Urothelium cell line (cell line): ENCODE data around the gene RASA3.
A peak's percentile ranks its signal among the peaks of the same experiment; 100 is the strongest.
"Not testable (repeated sequence)": the region's sequence is repeated elsewhere in the genome, so short reads cannot be mapped to it uniquely, and the experiment has no call there.

Experiments
- DNase-seq: peaks from one replicate; pipeline ENCODE4 v3.0.0; 2011; ENCODE audit warnings: low spot score, mixed read lengths
- FAIRE-seq: peaks from 2 replicates; lab custom pipeline; 2011; peaks lifted over from hg19 to GRCh38; lab: Jason Lieb, UNC

RASA3 gene

DNA sequence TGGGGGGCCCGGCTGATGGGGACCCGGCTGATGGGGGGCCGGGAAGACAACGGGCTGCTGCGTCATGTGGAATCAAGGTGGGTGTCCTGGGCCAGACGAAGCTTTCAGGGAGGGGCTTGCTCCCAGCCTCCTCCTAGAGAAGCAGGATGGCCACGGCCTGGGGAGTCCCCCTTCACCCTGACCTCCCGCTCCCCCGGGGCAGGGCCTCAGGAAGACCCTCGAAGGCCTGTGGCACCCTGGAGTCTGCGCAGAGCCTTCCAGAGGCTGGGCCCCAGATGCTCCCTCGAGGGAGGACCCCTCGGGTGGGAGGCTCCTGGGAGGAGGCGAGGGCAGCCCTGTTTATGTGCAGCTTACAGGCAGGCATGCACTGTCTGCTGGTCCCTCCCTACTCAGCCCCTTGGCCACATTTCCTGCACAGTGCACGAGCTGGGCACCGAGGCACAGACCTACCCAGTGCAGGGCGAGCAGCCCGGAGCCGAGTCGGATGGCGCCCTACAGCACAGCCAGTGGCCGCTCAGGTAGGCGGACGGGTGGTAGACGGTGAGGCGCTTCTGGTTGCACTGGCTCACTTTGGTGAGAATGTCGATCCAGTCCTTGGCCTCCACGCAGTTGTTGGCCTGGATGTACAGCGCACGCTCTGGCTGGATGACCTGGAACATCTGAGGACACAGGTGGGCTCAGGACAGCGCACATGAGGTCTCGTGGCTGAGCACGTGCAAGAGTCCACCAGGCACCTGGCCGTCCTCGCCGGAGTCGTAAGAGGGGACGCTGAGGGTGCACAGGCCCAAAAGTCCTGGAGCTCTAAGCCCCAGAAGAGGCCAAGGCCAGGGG lies 136.1 kb downstream of the RASA3 start:
- DNase-seq (no peak), FAIRE-seq (no peak)

DNA sequence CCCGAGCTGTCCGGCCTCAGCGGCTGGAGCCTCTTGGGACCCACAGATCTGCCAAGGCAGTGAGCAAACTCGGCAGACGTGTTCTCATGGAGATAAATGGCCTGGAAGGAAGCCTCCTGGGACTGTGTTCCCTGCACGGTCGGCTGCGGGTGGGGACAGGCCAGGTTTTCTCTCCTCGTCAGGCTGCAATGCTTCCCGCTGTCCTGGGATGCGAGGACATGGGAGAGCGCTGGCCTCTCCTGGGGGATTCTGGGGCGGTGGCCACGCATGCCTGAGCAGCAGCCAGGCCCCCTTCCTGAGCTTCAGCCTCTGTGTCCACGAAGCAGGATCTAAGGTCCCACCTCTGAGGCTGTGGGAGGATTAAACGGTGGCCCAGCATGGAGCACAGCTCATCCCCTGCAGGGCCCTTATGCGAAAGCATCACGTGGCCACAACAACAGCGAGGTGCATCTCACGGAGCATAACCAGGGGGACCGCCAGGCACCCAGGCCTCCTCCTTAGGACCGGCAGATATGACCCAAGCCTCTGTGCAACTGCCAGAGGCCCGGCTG lies 137.3 kb downstream of the RASA3 start:
- DNase-seq (no peak), FAIRE-seq (no peak)

DNA sequence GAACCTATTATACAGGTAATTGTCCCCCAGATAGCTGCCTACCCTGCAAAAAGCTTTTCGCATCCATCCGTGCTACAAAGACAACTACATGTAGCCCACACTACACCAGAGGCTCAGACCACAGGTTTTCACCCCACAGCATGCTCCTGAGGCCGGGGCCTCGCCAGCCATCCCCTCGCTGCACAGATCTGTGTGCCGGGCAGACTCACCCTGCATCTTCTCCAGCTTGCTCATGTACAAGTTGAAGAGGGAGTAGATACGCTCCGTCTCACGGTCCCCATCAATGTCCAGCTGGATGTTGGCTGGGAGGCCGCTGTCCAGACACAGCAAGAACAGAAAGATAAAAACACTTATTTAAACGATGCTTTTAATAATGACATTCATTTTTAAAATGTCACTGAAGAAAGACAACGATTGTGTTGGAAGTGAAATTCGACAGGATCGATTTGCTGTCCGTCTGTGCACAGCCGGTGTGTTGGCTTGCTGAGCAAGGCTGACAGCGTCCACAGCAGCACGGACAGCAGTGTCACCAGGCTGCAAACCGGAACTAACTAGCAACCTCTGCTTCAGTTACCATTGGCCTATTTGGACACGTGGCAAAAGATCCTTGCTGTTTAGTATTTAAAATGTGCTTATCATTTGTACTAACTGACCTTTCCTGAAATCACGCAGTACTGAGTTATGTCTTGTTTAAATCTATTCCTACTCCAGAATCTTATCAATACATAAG lies 140.0 kb downstream of the RASA3 start:
- no peak for FAIRE-seq
- no peak for DNase-seq

DNA sequence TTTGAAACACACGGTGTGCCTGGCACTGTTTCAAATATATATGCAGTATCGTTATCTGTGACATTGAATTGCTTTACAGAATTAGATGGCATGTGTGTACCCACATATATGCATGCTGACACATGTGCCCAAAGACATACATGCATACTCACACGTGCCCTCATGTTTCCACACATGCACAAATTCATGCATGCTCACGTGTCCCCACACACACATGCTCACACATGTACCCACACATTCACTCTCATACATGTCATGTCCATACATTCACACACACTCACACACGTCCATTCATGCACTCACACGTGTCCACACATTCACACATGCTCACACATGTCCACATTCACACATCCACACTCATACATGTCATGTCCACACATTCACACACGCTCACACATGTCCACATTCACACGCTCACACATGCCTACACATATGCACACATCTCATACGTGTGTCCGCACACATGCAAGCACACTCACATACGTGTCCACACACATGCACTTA lies 140.7 kb downstream of the RASA3 start:
- DNase-seq (no peak), FAIRE-seq (peak; percentile 99)

DNA sequence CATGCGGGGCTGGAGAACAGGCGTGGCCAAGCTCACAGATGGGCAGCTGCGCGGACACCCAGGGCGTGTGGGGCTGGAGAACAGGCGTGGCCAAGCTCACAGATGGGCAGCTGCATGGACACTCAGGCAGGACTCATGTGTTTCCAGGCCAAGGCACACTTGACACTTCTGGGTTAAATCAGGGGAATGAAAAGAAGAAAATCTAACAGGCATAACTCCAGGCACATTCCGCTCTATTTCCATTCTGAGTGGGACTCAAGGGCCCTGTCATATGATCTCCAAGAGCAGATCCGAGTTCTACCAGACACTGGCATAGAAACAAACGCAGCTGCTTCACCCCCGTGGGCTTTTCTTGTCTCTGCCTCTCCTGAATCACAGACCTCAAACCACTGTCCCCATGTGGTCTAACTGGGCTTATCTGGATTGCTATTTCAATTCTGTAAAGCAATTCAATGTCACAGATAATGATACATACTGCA lies 141.2 kb downstream of the RASA3 start:
- DNase-seq, result no peak
- FAIRE-seq, result no peak

DNA sequence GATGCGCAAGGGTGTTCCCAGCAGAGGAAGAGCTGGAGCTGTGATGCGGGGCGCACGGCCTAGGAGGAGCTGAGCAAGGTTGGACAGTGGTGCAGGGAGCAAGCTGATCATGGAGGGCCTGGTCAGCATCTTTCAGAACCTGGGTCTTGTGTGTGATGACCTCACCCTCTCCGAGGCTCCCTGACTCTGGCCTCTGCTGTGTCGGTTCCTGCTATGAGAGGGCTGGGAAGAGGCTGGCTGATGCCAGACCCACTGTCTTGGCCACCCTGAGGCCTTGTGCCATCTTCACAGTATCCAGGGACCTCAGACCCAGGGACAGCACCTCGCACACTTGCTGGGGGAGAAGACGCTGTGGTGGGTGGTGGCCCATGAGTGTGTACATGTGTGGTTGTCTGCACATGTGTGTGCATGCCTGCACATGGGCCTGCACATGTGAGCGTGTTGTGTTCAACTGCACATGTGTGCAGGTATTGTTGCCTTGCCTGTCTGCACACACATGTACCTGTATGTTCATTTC lies 142.0 kb downstream of the RASA3 start:
- DNase-seq, result no peak
- FAIRE-seq, result peak; percentile 95

DNA sequence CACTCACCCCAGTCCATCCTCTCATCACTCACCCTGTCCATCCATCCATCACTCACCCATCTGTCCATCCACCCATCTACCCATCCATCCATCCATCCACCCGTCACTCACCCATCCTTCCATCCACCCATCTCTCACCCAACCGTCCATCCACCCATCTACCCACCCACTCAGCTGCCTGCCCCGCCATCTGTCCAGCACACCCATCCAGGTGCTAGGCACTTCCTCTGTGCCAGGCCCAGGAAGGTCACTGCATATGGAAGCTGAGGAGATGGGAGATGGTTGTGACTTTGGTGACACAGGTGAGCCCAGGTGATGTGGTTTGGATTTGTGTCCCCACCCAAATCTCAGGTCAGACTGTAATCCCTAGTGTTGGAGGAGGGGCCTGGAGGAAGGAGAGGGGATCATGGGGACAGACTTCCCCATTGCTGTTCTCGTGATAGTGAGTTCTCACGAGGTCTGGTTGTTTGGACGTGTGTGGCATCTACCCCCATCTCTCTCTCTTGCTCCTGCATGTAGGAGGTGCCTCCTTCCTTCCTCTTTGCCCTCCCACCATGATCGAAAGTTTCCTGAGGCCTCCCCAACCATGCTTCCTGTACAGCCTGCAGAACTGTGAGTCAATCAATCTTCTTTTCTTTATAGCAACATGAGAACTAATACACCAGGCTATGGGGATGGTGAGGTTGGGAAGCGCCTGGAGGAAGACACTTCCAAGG lies 142.7 kb downstream of the RASA3 start:
- no peak for FAIRE-seq

DNA sequence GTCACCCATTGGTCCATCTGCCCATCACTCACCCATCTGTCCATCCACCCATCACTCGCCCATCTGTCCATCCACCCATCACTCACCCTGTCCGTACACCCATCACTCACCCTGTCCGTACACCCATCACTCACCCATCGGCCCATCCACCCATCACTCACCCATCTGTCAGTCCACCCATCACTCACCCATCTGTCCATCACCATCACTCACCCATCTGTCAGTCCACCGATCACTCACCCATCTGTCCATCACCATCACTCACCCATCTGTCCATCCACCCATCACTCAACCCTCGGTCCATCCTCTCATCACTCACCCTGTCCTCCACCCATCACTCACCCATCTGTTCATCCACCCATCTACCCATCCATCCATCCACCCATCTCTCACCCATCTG lies 143.6 kb downstream of the RASA3 start:
- not testable (repeated sequence) for DNase-seq, FAIRE-seq

More for the DNA sequence above, 142.7 kb downstream of the RASA3 start:
- DNase-seq, result no peak

DNA sequence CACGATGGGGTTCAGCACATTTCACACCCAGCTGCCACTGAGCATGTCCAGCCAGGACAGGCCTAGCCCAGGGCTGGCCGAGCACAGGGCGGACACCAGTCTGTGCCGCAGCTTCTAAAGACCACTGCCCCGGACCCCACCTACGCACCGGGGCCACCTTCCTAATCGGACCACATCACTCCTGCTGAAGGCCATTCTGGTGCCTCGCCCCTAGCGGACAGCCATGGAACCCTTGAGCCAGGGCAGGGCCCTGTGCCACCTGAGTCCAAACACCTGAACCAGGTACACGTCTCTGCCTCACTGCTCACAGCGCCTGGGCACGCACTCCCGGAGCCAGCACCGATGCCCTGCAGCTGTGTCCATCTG lies 150.1 kb downstream of the RASA3 start:
- no peak for DNase-seq
- FAIRE-seq, result no peak

DNA sequence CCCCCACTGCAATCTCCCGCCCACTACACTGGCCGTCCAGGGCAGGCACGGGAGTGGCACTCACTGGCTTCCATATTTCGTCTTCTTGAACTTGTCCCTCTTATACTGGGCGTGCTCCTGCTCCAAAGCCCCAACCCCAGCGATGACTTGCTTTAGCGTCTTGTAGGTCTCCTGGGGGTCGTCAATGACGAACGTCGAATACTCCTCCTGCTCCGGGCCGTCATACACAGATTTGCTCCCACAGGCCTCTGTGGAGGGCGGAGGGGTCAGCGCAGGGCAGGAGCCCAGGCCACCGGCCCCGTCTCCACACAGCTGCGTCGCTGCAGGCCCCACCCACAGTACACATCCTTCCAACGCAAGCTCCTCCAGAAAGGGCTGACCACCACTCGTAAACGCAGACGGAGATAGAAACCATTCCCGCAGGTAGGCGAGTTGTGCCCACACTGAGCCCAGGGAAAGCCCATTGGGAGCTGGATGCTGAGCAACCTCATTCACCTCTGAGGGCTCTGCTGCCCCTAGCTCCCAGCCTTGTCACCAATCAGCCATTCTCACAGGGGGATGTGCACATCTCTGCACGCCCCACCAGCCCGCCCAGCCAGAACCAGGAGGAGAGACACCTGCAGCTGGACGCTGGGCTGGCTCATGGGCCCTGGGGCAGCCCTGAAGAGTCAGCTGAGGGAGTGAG lies 150.7 kb downstream of the RASA3 start:
- no peak for DNase-seq

DNA sequence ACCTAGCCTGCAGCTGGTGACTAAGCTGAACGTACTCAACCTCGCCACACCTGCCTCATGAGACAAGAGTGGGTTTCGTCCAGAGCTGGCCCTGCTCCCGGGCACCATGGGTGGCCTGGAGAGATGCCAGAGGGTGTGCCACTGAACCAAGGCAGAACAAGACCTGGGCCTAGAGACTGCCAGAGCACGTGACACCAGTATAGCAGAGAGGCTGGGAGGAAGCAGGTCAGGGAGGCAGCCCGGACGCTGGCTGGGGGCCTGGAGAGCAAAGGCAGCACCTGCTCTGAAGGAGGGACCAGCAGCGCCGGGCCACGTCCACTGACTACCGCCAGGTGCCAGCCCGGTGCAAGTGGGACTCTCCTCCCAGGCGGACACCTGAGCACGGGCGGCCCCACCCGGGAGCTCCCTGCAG lies 151.2 kb downstream of the RASA3 start:
- FAIRE-seq (peak; percentile 100), DNase-seq (peak; percentile 95)

More for the DNA sequence above, 150.7 kb downstream of the RASA3 start:
- FAIRE-seq, result no peak

DNA sequence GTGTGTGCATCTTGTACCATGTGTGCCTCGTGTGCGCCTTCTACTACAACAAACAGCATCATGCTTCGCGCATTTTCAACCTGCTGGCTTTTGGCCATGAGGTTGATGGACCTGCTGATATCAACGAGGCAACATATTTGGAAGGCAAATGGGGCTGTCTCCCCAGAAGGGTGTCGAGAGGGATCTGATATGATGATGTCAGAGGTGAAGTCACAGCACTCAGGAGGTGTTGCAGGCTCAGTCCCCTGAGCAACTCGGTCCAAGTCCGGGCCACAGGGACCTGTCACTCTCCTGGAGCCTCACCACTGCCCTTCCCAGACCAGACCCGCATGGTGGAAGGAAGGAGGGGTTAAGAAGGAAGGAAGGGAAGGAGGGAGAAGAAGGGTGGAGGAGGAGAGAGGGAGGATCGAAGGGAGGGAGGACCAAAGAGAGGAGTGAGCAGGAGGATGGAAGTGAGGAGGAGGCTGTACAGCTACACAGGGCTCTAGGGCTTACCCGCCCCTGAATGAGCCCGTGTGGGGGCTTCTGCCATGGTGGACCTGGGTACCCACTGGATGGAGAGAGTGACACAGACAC lies 151.8 kb downstream of the RASA3 start:
- FAIRE-seq (no peak), DNase-seq (no peak)

DNA sequence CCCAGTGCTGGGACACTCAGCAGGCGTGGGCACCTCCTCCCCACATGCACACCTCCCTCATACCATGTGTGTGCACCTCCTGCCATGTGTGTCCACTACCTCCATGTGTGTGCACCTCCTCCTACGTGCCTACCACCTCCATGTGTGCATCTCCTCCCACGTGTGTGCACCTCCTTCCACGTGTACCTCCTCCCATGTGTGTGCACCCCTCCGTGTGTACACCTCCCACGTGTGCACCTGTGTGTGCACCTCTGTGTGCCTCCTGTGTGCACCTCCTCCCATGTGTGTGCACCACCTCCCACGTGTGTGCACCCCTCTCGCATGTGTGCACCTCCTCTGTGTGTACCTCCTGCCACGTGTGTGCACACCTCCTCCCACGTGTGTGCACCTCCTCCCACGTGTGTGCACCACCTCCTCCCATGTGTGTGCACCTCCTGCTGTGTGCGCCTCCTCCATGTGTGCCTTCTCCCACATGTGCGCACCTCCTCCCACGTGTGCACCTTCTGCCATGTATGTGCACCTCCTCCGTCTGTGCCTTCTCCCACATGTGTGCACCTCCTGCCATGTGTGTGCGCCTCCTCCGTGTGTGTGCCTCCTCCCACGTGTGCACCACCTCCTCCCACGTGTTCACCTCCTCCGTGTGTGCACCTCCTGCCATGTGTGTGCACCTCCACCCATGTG lies 152.5 kb downstream of the RASA3 start:
- DNase-seq (no peak), FAIRE-seq (peak; percentile 99)

DNA sequence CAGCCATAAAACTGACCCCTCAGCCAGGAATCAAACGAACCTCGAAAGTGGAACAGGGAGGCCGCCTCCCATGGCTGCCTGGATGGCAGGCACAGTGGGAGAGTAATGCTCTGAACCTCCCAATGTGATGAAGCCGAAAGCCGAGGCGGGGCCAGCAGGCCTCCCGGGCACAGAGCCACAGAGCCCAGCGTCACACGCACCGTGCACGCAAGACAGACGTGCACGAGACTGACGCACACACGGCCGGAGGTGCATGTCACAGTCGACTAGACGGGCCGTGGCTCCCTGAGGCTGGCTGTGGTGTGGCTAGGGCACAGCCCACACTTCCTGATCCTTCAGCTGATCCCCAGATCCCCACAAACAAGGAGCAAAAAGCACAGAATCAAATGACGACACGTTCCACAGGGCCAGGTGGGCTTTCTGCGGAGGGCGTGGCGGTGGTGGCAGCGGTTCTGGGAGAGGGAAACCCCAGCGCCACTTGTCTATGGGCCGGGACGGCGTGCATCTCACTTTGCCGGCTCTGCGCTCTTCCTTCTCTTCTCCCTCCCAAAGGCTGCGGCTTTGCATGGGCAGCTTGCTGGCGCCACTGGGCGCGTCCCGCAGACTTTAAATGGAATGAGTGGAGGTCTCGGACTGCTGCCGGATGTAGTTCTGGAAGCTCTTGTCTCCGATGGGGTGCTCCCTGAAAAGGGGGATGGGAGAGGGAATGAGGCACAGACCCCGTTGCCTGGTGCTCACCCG lies 153.5 kb downstream of the RASA3 start:
- no peak for DNase-seq

DNA sequence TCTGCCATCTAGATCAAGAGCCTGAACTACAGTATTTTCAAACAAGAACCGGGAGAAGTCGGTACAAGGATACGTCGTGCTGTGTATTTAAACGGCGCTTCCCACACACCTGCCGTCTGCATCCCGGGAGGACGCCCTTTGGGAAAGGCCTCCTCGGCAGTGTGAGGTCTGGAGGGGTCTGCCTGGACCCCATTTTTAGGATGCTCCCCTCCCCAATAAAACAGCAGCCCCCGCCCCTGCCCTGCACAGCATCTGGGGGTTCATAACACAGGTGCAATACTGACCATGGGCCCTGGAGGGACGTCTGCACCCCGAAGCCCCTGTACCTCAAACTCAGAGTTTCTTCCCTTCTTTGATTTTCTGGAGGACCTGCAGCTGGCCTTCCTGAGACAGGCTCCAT lies 154.4 kb downstream of the RASA3 start:
- no peak for DNase-seq
- no peak for FAIRE-seq

More for the DNA sequence above, 153.5 kb downstream of the RASA3 start:
- no peak for FAIRE-seq

DNA sequence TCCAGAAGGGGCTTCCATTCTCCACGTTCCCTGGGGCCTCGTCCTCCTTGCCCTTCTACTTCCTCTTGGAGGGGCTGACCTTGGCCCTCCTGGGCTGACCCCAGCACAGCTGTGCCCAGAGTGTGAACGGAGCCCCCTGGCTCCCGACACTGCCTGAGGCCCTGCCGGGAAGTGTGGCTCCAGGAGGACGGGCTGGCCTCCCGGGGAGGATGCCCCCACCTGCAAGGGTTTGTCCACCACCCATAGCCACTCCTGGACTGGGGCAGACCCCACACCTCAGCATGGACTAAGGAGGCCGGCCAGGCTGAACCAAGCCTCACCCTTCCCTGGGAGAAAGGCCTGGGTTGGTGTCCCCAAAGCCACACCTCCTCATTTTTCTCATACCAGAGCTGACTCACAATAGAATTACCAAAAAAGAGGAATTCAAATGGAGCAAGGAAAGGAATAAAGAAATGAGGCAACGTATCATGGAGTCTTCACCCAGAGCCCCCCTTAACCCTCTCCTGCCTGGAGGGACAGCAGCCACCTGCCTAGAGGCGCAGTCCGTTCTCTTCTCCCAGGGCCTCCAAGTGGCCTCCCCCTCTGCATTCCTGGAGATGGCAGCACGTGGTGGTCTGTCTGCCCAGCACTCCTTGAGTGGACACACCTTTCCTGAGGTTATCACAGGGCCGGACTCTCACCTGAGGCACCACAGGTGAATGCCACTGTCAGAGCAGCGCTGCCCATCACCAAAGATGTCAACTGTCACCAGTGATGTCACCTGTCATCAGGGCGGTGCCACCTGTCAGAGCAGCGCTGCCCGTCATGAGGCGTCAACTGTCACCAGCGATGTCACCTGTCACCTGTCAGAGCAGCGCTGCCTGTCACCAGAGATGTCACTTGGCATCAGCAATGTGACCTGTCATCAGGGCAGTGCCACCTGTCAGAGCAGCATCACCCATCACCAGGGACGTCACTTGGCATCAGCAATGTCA lies 155.4 kb downstream of the RASA3 start:
- FAIRE-seq (peak; percentile 89), DNase-seq (peak; percentile 86)

DNA sequence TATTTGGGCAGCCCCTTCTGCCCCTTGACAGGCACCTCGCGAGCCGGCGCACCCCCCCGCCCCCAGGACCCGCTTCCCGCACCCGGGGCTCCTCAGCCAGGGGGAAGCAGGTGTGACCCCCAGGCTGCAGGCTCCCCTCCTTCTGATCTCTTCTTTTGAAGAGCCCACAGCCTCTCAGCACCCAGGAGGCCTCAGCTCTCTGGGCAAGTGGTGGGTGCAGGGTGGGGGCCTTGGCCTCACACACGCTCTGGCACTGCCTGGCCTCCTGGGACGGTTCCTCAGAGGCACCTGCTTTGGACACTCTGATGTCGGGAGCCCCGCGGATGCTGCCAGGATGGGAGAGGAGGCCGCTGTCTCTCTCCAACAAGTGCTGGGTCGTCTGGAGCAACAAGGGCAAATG lies 157.0 kb downstream of the RASA3 start:
- DNase-seq, result no peak
- FAIRE-seq, result no peak
